GM13977 (cell line): ENCODE results near the gene LBH.
A peak's percentile ranks its signal among the peaks of the same experiment; 100 is the strongest.

Experiments
- DNase-seq: peaks from one replicate; pipeline ENCODE4 v3.0.0; 2012; ENCODE audit warnings: low spot score
- CTCF ChIP-seq: IDR thresholded peaks from 2 replicates; pipeline ENCODE4 v1.5.1; 2012; ENCODE audit warnings: mild to moderate bottlenecking, control low read depth; ENCODE audit not compliant: insufficient read depth; ENCODE audit errors: extremely low read depth, missing control alignments
- in situ Hi-C: fragments of 300-500 bp; cut with MboI; formaldehyde crosslinking; loops from one replicate; pipeline ENCODE4 v1.12.0; 2022; ENCODE audit warnings: low sequenced_read_pairs, low pct_unique_long_range_greater_than_20kb, mixed read lengths, inconsistent platforms; ENCODE audit not compliant: unreplicated experiment

LBH gene

GRCh38 chr2:30225131-30225762, 6.1 kb upstream of the LBH start:
- in situ Hi-C loops = no loop called here
- TF ChIP-seq CTCF = no peak
- DNase-seq = peak; percentile 42

- no peak for TF ChIP-seq CTCF
- in situ Hi-C loops = no loop called here
- DNase-seq = peak; percentile 63
Measured at GRCh38 chr2:30226144-30227032, 4.9 kb upstream of the LBH start.

GRCh38 chr2:30229596-30229995, 1.7 kb upstream of the LBH start:
- DNase-seq = no peak
- in situ Hi-C loops = no loop called here
- no peak for TF ChIP-seq CTCF

DNA sequence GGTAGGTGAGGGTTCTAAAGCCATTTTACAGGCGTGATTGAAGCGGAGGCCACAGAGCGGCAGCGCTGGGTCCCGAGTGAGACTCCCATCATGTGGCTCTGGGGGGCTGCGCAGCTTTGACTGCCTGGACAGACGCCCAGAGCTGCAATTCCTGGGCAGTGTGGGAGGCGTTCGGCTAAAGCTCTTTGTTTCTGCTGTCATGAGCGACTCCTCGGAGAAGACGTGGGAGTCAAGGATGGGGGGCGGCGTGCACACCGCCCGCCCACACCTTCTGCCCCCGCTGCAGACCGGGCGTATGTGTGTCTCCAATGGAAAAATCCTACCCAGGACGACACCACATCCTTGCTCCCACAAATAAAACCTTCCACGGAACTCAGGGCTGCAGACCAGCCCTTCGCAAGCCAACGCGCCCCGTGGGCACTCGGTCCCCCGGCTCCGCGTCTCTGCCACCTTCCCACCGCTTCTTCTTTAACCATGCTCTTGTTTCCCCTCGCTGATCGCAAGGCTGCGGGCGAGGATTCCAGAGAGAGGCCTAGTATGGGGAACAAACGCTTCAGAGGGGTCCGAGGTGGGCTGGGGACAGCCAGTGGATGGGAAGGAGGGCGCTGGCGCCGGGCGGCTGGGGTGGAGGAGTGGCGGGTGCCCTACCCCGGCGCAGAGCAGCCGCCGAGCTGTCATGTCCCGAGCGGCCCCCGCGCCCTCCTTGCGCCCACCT, 680 bp upstream of the LBH start:
- DNase-seq = no peak
- in situ Hi-C loops = no loop called here
- no peak for TF ChIP-seq CTCF

GRCh38 chr2:30231996-30232800, 864 bp downstream of the LBH start:
- in situ Hi-C loops = no loop called here
- peak; percentile 85 for DNase-seq
- no peak for TF ChIP-seq CTCF

DNA sequence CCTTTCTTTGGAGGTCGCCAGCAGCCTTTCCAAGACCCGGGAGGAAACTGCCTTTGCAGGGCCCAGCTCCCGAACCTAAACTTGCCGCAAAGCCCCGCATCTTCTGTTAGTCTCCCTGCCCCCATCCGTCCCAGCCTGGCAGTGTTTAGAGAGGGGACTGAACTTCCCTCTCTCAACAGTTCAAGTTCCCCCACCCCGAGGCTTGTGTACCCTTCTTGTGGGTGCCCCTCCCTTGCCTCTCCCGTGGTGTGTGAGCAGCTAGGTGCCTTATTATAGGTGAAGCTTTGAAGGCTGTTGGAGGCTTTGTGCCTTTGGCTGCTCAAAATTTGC, 1.4 kb downstream of the LBH start:
- TF ChIP-seq CTCF = no peak
- no peak for DNase-seq
- in situ Hi-C loops = no loop called here
